Measurements from ENCODE around the gene RPL5. TPM values are rescaled to one million over a fixed set of nuclear protein-coding genes. Genes with fewer than 3 reads are reported as not detected.

Gene RPL5
- total and polyA plus RNA-seq, 2 of the 8 experiments (the other 6 are each of a cell fraction or from before 2014, with no cell fraction given) = 1,506 to 2,034 TPM

DNA sequence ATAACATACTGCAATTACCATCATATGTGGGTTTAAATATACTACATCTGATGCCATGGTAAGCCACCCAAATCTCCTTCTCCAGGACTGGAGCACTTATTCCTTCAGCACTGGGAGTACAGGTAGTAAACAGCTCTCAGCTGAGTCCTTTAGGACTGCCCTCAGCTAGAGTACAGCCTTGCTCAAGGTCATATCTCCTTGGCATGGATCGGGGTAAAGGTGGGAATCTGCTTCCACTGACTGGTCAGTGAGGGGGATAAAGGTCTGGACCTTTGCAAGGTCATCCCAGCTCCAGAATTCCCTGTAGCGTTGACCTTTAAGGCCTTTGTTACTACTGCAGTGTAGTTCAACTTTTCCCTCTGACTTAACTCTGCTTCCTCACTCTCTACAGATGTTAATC is 38.8 kb downstream of the RPL5 start:
- no peak overlapping the region for H4K8ac ChIP-seq (ENCODE audit: extremely low read depth, insufficient read depth, low read length)
- ChIA-PET POLR2A (ENCODE audit: partially characterized antibody) (no interaction called here), CTCF (ENCODE audit: partially characterized antibody) (interaction anchor here (0.8 to 4.2 kb wide), 3 partner anchors 11 to 123 kb away, joined by 3 to 33 read pairs (median 18); no protein-coding TSS in a partner anchor)
- H3K27ac ChIP-seq (ENCODE audit: low read depth, low read length) = no peak overlapping the region
- H3K4me2 ChIP-seq (ENCODE audit: insufficient read depth in 1 of 2, low read depth in 2 of 2, low read length in 2 of 2) = no peak overlapping the region
- H3K4me3 ChIP-seq (ENCODE audit: extremely low read depth in 1 of 4, insufficient read depth in 2 of 4, low read depth in 3 of 4, low read length in 4 of 4) = no peak overlapping the region
- no peaks in the 10 kb centered on the region for H3K23me2 ChIP-seq (ENCODE audit: low read depth, low read length)
- H3K79me2 ChIP-seq (ENCODE audit: control insufficient read depth in 1 of 2, insufficient read depth in 2 of 2, low read length in 2 of 2) = no peaks in the 10 kb centered on the region
- 0 out of 4 replicates have a peak, but pooled peaks cover 0 to 6% of the 10 kb centered on the region in 2 experiments for H3K9me3 ChIP-seq (ENCODE audit: insufficient read depth in 2 of 2, low read depth in 1 of 2, low read length in 1 of 2)
- no peaks in the 10 kb centered on the region for H3K27me3 ChIP-seq (replicated peaks in 1 of 4; ENCODE audit: control insufficient read depth in 3 of 4, extremely low read depth in 1 of 4, insufficient read depth in 3 of 4, low read length in 3 of 4)
- no peak overlapping the region for H2AK5ac ChIP-seq (ENCODE audit: low read depth, low read length)
- H4K5ac ChIP-seq (ENCODE audit: insufficient read length, low read depth, low read length) = no peak overlapping the region
- FAIRE-seq = no peak
- no peaks in the 10 kb centered on the region for H3K79me1 ChIP-seq (ENCODE audit: low read depth, low read length)
- no peak overlapping the region for H3K18ac ChIP-seq (ENCODE audit: extremely low read depth, low read length)
- no peak overlapping the region for H2BK120ac ChIP-seq (replicated peaks; ENCODE audit: low read depth, low read length)
- no peak overlapping the region for H2AFZ ChIP-seq (ENCODE audit: low read length)
- H2BK15ac ChIP-seq (ENCODE audit: low read length) = no peak overlapping the region
- H4K91ac ChIP-seq (replicated peaks; ENCODE audit: insufficient read length, low read length) = no peak overlapping the region
- H2BK5ac ChIP-seq (ENCODE audit: low read depth, low read length) = no peak overlapping the region
- no peak overlapping the region for H3K56ac ChIP-seq (replicated peaks; ENCODE audit: insufficient read length, low read depth, low read length)
- H3K4me1 ChIP-seq (replicated peaks in 1 of 4; ENCODE audit: control insufficient read depth in 3 of 4, insufficient read depth in 4 of 4, low read length in 3 of 4) = no peaks in the 10 kb centered on the region
- no peaks in the 10 kb centered on the region; a peak in 1 of 8 replicates for H3K36me3 ChIP-seq (ENCODE audit: control insufficient read depth in 2 of 4, insufficient read depth in 4 of 4, low read length in 3 of 4)
- 81% methylated on average over 2 of the region's 2 CpGs; no CpG with 5 or more reads in 1 of the 2 experiments for WGBS, 2 experiments (ENCODE audit: extremely low coverage in 1 of 2, insufficient coverage in 1 of 2, insufficient read length in 1 of 2, insufficient replicate concordance in 2 of 2, low coverage in 1 of 2, low lambda C conversion rate in 2 of 2, missing lambda C conversion rate in 1 of 2)
- H2BK12ac ChIP-seq (ENCODE audit: low read depth, low read length) = no peak overlapping the region
- DNase-seq (ENCODE audit: low read depth in 1 of 2, low spot score in 2 of 2) = no peak
- no peaks in the 10 kb centered on the region for H4K20me1 ChIP-seq (replicated peaks in 1 of 2; ENCODE audit: control insufficient read depth in 1 of 2, insufficient read depth in 2 of 2, low read length in 2 of 2)
- H3K14ac ChIP-seq (ENCODE audit: insufficient read length) = no peak overlapping the region
- no peak overlapping the region for H3K9ac ChIP-seq (replicated peaks in 1 of 4; ENCODE audit: extremely low read depth in 1 of 4, low read depth in 3 of 4, low read length in 3 of 4)
- H3K23ac ChIP-seq (ENCODE audit: insufficient read length) = no peak overlapping the region
- no peak overlapping the region for H2BK20ac ChIP-seq (ENCODE audit: low read length)
- no peak overlapping the region for H3K4ac ChIP-seq (replicated peaks; ENCODE audit: insufficient read length, low read depth, low read length)
- no peak for TF ChIP-seq CHD1 (IDR thresholded peaks at IDR 0.05; ENCODE audit: low read depth, low read length)
- no peak for TF ChIP-seq NRF1 (IDR thresholded peaks at IDR 0.05; ENCODE audit: low read depth, low read length)
- TF ChIP-seq JUND (IDR thresholded peaks at IDR 0.05; ENCODE audit: low read length) = no peak
- no peak for TF ChIP-seq SRF (IDR thresholded peaks at IDR 0.05; ENCODE audit: low read depth, low read length)
- no peak for TF ChIP-seq RNF2 (IDR thresholded peaks at IDR 0.05; ENCODE audit: borderline replicate concordance, low read depth, low read length, missing control alignments, poor library complexity, severe bottlenecking)
